CD4-positive, CD25-positive, alpha-beta regulatory T cell (primary cell): ENCODE results near the gene TPRG1L. TPM values are rescaled to one million over a fixed set of nuclear protein-coding genes. Genes with fewer than 3 reads are reported as not detected.
A peak's percentile ranks its signal among the peaks of the same experiment; 100 is the strongest.

ENCODE experiments used
- ATAC-seq, 2 donors: fragments of 150-1000 bp; cut with Tn5 transposase; one replicate each; pipeline ENCODE4 v1.10.0; 2021; ENCODE audit warnings: low read depth in 2 of 2, moderate number of reproducible peaks in 2 of 2, moderate library complexity in 1 of 2
- DNase-seq, 3 donors: peaks; one replicate each; pipeline versions ENCODE4 v3.0.0 to v3.0.0-alpha.2; 2012 to 2022; ENCODE audit warnings: mixed read lengths in 1 of 3
- H3K27ac ChIP-seq: one replicate; pipeline ENCODE4 v1.7.0; 2013; ENCODE audit warnings: mild to moderate bottlenecking, low read length; ENCODE audit not compliant: insufficient read depth, poor library complexity, severe bottlenecking
- H3K27me3 ChIP-seq: one replicate; pipeline ENCODE4 v1.7.0; 2013; ENCODE audit warnings: low read length; ENCODE audit not compliant: control insufficient read depth, insufficient read depth
- H3K36me3 ChIP-seq: one replicate; pipeline ENCODE4 v1.7.0; 2013; ENCODE audit warnings: mild to moderate bottlenecking, low read length, moderate library complexity; ENCODE audit not compliant: control insufficient read depth, insufficient read depth
- H3K4me1 ChIP-seq: 2 replicates; pipeline ENCODE4 v1.7.0; 2013; ENCODE audit warnings: mild to moderate bottlenecking, low read length; ENCODE audit not compliant: insufficient read depth, control insufficient read depth, poor library complexity, severe bottlenecking
- H3K4me3 ChIP-seq: one replicate; pipeline ENCODE4 v1.7.0; 2013; ENCODE audit warnings: low read depth, mild to moderate bottlenecking, low read length, moderate library complexity
- H3K9me3 ChIP-seq, 2 experiments: 1 replicate in 1 of 2; 2 replicates in 1 of 2; pipeline ENCODE4 v1.7.0; 2013; ENCODE audit warnings: low read length in 2 of 2, mild to moderate bottlenecking in 1 of 2, moderate library complexity in 1 of 2; ENCODE audit not compliant: control insufficient read depth in 2 of 2
- H3K27ac Mint-ChIP-seq, 3 donors: one replicate each; pipeline ENCODE4 v1.8.0; 2020 to 2022; ENCODE audit warnings: mild to moderate bottlenecking in 3 of 3, mixed read lengths in 3 of 3, moderate library complexity in 2 of 3
- H3K27me3 Mint-ChIP-seq: one replicate; pipeline ENCODE4 v1.8.0; 2022; ENCODE audit warnings: mild to moderate bottlenecking, mixed read lengths
- H3K36me3 Mint-ChIP-seq: one replicate; pipeline ENCODE4 v1.8.0; 2020; ENCODE audit warnings: mixed read lengths
- H3K4me1 Mint-ChIP-seq, 4 donors: one replicate each; pipeline ENCODE4 v1.8.0; 2020 to 2022; ENCODE audit warnings: mixed read lengths in 4 of 4, mild to moderate bottlenecking in 1 of 4
- H3K4me3 Mint-ChIP-seq, 4 donors: one replicate each; pipeline ENCODE4 v1.8.0; 2020 to 2022; ENCODE audit warnings: mild to moderate bottlenecking in 4 of 4, mixed read lengths in 4 of 4, moderate library complexity in 3 of 4
- H3K9me3 Mint-ChIP-seq, 7 donors: one replicate each; pipeline ENCODE4 v1.8.0; 2020 to 2022; ENCODE audit warnings: mixed read lengths in 7 of 7, mild to moderate bottlenecking in 3 of 7, moderate library complexity in 2 of 7
- polyA plus RNA-seq, 4 donors: library from polyadenylated mRNA; unstranded; fragments of 300-500 nt; fragmentation: Illumina TruSeq; gene quantifications; one replicate each; pipeline ENCODE4 v1.2.3, GENCODE V29; 2021
- total RNA-seq: library from RNA; stranded (reverse); gene quantifications from one replicate; pipeline ENCODE4 v1.2.3, GENCODE V29; 2022

Gene TPRG1L
- total and polyA plus RNA-seq, 5 donors from 2014 or later = 26.9 to 35.9 (median 34.8) TPM

DNA sequence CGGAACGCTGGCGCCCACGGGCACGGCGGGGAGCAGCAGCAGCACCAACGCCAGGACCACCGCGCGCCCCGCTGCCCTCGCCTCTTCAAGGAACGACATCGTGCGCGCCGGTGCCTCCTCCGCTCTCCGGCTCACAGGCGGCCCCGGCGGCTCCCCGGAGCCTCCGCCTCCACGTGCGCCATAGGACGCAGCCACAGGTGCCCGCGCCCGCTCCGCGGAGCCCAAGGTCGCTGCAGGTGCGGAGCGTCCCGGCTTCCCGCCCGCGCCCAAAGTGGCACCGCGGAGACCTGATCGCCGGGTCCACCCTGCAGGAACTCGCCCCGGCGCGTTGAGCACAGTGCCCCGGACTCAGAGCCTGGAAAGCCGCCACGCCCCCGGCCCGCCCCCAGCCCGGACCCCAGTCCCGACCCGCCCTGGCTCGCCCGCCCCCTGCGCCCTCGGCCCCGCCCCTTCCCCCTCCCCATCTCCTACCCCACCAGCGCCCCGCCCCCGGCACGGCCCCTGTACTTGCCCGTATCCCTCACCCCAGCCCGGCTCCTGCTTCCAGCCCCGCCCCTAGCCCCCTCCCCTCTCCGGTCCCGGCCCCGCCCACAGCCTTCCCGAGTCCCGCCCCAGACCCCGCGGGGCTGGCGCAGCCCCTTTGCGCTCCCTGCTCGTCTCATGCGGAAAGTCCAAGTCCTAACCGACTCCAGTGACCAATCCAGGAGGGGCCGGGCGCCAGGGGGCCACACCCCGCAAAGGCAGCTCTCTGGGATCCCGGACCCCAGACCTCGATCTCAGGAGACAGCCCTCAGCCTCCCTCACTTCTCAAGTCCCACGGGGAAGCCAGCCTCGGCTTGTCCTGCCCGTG lies 13.4 kb upstream of the TPRG1L start, which contains the start of gene MEGF6:
TSS of gene MEGF6 (minus strand) at position 339 of the 850 bp plus-strand sequence. CDS start at position 99, 240 bp downstream.
- Mint-ChIP-seq H3K4me1 (peaks cover 0 to 16% (median 0%) of the 10 kb centered on the region in 4 donors), H3K36me3 (no peaks in the 10 kb centered on the region), H3K27ac (no peak within 1 kb of the TSS), H3K9me3 (peaks cover 0 to 3% (median 0%) of the 10 kb centered on the region in 7 donors), H3K4me3 (peak within 1 kb of the TSS; percentile 56 to 80 (median 64)), H3K27me3 (peaks cover 41% of the 10 kb centered on the region)
- ATAC-seq (peak in 1 of 2 donors; percentile 46), DNase-seq (peak in 1 of 3 donors; percentile 53)
- Histone ChIP-seq H3K27me3 (no peaks in the 10 kb centered on the region), H3K9me3 (no peaks in the 10 kb centered on the region), H3K27ac (no peak within 1 kb of the TSS), H3K36me3 (no peaks in the 10 kb centered on the region), H3K4me1 (peaks cover 16% of the 10 kb centered on the region), H3K4me3 (no peak within 1 kb of the TSS)

DNA sequence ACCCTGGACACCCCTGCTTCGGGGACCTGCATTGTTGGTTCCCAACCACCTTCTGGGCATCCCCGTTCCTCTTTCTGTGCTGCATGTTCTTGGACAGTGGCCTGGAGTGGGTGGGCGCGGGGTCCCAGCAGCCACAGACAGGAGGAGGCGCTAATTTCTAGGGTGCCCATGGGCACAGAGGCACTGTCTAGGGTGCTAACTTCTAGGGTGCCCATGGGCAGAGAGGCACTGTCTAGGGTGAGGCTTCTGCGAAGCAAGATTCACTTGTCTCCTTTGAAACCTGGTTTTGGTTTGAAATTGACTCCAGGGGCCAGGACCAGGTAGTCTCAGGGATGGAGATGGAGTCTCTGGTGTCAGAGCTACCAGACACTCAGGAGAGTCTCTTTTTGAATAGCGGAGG lies 12.7 kb upstream of the TPRG1L start:
- H3K9me3 ChIP-seq = no peaks in the 10 kb centered on the region
- Mint-ChIP-seq H3K27ac (no peak overlapping the region), H3K9me3 (peaks cover 0 to 3% (median 0%) of the 10 kb centered on the region in 7 donors), H3K4me3 (peak overlapping the region in 3 of 4 donors; percentile 58 to 80 (median 70)), H3K27me3 (peaks cover 39% of the 10 kb centered on the region), H3K4me1 (peaks cover 0 to 16% (median 0%) of the 10 kb centered on the region in 4 donors), H3K36me3 (no peaks in the 10 kb centered on the region)
- ATAC-seq = no peak
- H3K4me3 ChIP-seq = no peak overlapping the region
- H3K36me3 ChIP-seq = no peaks in the 10 kb centered on the region
- no peak overlapping the region for H3K27ac ChIP-seq
- no peaks in the 10 kb centered on the region for H3K27me3 ChIP-seq
- DNase-seq = no peak
- peaks cover 16% of the 10 kb centered on the region for H3K4me1 ChIP-seq

DNA sequence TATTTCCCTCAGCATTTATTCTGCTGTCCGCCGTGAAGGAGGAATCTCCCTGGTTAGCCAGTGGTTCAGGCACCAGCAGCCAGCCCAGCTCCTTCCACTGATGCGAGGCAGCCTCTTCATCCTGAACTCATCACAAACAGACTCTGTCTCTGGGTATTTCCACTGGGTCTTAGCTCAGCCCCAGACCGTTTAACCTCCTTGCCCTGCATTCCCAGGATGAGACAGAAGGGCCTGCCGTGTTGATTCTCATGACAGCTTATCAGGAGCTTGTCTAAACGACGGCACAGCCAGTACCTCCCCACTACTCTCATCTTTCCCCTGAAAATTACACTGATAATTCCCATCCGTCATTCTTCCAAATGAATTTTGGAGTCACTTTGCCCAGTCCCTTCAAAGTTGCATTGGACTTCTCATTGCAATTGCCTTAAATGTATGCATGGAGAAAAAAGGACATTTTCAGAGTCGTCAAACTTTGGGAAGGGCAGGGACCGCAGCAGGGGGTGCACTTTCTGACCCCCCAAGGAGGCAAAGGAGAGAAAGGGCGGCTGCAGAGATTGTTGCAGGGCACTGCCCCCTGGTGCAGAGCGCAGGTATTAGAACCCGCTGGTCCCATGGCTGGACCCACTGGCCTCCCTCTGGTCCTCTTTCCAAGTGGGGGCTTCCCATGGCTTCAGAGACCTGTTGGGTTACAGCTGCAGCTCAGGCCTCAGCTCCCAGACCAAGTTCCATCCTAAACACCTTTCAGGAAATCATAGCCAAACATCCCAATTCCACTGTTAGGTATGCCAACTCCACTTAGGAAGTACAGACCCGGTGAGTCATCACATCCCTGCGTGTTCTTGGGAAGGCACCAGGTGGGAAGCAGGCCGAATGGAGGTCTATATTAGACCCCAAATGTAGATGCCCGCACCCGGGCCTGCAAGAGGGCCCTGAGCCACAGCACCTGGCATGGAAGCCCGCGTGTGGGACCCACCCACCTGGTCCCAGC lies 9.8 kb upstream of the TPRG1L start:
- H3K27ac ChIP-seq = no peak overlapping the region
- DNase-seq (no peak), ATAC-seq (no peak)
- H3K9me3 ChIP-seq = no peaks in the 10 kb centered on the region
- peak overlapping the region in 1 of 3 donors; percentile 46 for H3K27ac Mint-ChIP-seq
- H3K4me1 Mint-ChIP-seq = peaks cover 0 to 20% (median 5%) of the 10 kb centered on the region in 4 donors
- H3K27me3 Mint-ChIP-seq = peaks cover 24% of the 10 kb centered on the region
- H3K4me3 ChIP-seq = no peak overlapping the region
- peaks cover 21% of the 10 kb centered on the region for H3K4me1 ChIP-seq
- no peaks in the 10 kb centered on the region for H3K27me3 ChIP-seq
- no peaks in the 10 kb centered on the region for H3K36me3 Mint-ChIP-seq
- H3K9me3 Mint-ChIP-seq = peaks cover 0 to 3% (median 0%) of the 10 kb centered on the region in 7 donors
- no peak overlapping the region for H3K4me3 Mint-ChIP-seq
- H3K36me3 ChIP-seq = no peaks in the 10 kb centered on the region

DNA sequence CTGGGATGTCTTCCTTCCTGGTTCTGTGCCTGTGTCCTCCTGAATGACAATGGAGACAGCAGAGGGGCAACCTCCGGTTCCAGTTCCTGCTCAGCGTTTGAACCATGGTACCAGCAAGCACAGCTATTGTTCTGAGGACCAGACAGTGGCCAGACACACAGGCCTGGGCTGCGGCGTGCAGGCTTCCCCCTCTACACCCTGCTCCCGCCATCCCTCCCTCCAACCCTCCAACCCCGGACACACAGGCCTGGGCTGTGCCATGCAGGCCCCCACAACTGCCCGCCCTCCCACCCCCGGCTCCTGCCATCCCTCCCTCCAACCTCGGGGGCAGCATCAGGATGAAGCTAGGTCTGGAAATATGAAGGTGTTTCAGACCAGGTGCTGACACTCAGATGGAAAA lies 8.0 kb upstream of the TPRG1L start:
- no peaks in the 10 kb centered on the region for H3K27me3 ChIP-seq
- no peak for DNase-seq
- H3K36me3 ChIP-seq = no peaks in the 10 kb centered on the region
- Mint-ChIP-seq H3K4me1 (peaks cover 5 to 24% (median 9%) of the 10 kb centered on the region in 4 donors), H3K4me3 (no peak overlapping the region), H3K27me3 (peaks cover 19% of the 10 kb centered on the region), H3K36me3 (no peaks in the 10 kb centered on the region), H3K9me3 (peaks cover 0 to 3% (median 0%) of the 10 kb centered on the region in 7 donors), H3K27ac (no peak overlapping the region)
- no peak for ATAC-seq
- H3K9me3 ChIP-seq = no peaks in the 10 kb centered on the region
- peaks cover 7% of the 10 kb centered on the region for H3K4me1 ChIP-seq
- no peak overlapping the region for H3K4me3 ChIP-seq
- no peak overlapping the region for H3K27ac ChIP-seq

DNA sequence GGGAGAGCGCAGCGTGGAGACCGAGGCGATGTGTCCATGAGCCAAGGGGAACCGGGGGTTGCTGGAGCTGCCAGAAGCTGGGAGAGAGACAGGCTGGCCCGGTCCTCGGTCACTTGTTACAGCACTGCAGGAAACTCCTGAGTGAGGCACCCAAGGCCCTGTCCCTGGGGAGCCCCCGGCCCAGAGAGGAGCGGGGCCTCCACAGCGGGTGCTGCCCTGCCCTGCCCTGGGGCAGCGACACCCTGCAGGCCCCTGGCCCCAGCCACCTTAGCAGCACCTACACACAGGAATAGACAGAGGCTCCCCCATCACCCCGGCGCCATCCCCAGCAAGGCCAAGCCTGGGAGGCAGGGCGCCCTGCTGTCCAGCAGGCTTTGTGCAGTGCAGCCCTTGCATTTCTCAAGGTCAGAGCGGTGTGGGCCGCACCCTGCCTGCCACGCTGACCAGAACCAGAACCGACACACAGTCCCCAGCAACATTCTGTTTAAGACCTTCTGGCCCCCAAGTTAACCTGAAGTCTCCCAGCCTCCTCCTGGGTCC lies 6.9 kb upstream of the TPRG1L start:
- Histone ChIP-seq H3K4me1 (peaks cover 9% of the 10 kb centered on the region), H3K9me3 (no peaks in the 10 kb centered on the region), H3K27me3 (no peaks in the 10 kb centered on the region), H3K4me3 (no peak overlapping the region), H3K27ac (no peak overlapping the region), H3K36me3 (no peaks in the 10 kb centered on the region)
- H3K27me3 Mint-ChIP-seq = peaks cover 13% of the 10 kb centered on the region
- DNase-seq = no peak
- peaks cover 0 to 3% (median 0%) of the 10 kb centered on the region in 7 donors for H3K9me3 Mint-ChIP-seq
- no peak overlapping the region for H3K4me3 Mint-ChIP-seq
- H3K36me3 Mint-ChIP-seq = no peaks in the 10 kb centered on the region
- no peak for ATAC-seq
- H3K4me1 Mint-ChIP-seq = peaks cover 5 to 29% (median 12%) of the 10 kb centered on the region in 4 donors
- peak overlapping the region in 1 of 3 donors; percentile 13 for H3K27ac Mint-ChIP-seq

DNA sequence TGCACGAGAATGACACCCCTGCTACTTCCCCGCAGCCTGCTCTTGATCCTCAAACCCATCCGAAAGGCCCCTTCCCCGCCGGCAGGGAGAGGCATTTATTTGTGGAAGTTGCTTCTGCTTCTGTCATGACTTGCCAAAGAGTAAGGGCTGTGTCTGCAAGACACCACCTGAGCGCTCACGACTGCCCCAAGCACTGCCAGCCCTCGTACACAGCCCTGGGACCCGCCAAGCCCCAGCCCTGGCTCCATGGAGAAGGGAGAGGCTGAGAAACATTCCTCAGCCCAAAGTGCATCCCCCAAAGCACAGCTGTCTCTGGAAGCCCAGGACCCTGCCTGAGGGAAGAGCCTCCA lies 6.3 kb upstream of the TPRG1L start:
- ATAC-seq (no peak), DNase-seq (no peak)
- H3K4me1 Mint-ChIP-seq = peaks cover 5 to 36% (median 16%) of the 10 kb centered on the region in 4 donors
- H3K9me3 Mint-ChIP-seq = peaks cover 0 to 3% (median 0%) of the 10 kb centered on the region in 7 donors
- H3K36me3 Mint-ChIP-seq = no peaks in the 10 kb centered on the region
- H3K9me3 ChIP-seq = no peaks in the 10 kb centered on the region
- H3K27me3 ChIP-seq = no peaks in the 10 kb centered on the region
- peaks cover 7% of the 10 kb centered on the region for H3K27me3 Mint-ChIP-seq
- peaks cover 15% of the 10 kb centered on the region for H3K4me1 ChIP-seq
- no peak overlapping the region for H3K4me3 Mint-ChIP-seq
- no peak overlapping the region for H3K4me3 ChIP-seq
- H3K27ac Mint-ChIP-seq = no peak overlapping the region
- no peak overlapping the region for H3K27ac ChIP-seq
- no peaks in the 10 kb centered on the region for H3K36me3 ChIP-seq
